Measurements from ENCODE around the gene PLA2G6. TPM values are rescaled to one million over a fixed set of nuclear protein-coding genes. Genes with fewer than 3 reads are reported as not detected.
A peak's percentile ranks its signal among the peaks of the same experiment; 100 is the strongest.

The PLA2G6 gene, protein sequence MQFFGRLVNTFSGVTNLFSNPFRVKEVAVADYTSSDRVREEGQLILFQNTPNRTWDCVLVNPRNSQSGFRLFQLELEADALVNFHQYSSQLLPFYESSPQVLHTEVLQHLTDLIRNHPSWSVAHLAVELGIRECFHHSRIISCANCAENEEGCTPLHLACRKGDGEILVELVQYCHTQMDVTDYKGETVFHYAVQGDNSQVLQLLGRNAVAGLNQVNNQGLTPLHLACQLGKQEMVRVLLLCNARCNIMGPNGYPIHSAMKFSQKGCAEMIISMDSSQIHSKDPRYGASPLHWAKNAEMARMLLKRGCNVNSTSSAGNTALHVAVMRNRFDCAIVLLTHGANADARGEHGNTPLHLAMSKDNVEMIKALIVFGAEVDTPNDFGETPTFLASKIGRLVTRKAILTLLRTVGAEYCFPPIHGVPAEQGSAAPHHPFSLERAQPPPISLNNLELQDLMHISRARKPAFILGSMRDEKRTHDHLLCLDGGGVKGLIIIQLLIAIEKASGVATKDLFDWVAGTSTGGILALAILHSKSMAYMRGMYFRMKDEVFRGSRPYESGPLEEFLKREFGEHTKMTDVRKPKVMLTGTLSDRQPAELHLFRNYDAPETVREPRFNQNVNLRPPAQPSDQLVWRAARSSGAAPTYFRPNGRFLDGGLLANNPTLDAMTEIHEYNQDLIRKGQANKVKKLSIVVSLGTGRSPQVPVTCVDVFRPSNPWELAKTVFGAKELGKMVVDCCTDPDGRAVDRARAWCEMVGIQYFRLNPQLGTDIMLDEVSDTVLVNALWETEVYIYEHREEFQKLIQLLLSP
- total RNA-seq, result 100 to 1,000 TPM in 1 of 2 experiments, 10 to 100 TPM in 1; 94.6 to 103 TPM

DNA sequence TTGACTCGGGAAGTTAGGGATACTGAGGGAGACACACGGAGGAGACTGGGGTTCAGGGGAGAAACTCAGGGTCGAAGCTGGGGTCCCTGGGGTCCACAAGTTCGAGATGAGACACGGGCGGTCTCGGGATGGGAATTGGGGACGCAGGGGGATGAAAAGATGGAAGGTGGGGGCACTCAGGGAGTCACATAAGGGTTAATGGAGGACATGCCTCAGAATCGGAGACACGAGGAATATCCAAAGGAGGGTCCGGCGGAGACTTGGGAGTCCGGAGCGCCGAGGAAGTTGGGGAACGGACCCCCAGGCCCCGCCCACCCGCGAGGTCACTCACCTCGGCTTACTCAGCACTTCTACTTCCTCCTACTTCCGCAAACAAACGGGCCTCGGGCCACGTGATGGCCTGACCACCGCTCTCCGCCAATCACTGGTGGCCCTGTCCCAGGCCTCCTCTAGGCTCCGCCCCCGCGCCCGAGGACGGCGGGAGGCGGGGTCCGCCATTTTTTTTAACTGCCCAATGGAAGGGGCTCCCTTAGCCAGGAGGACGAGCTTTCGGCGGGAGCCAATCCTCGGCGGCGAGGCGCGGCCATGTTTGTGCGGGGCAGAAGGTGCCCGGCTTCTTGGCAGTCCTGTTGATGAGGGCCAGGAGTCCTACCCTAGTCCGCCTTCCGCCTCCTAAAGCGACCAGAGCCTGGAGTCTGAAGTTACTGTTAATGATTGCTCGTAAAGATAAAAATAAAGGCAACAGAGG is at the start of gene PLA2G6:
Gene PLA2G6 (minus strand): TSS at position 378 of the 748 bp plus-strand sequence. CDS start 12,404 bp downstream, outside the sequence.
- peak within 1 kb of the TSS; percentile 91 for H3K27ac Mint-ChIP-seq
- POLR2A ChIA-PET, result interaction anchor here (0.6 to 5.0 kb wide), 8 partner anchors 9 to 284 kb away, joined by 3 to 78 read pairs (median 4); partner anchors contain the start of gene MAFF
- peaks cover 43% of the 10 kb centered on the region for H3K4me1 Mint-ChIP-seq
- H3K27me3 Mint-ChIP-seq, result peaks cover 5% of the 10 kb centered on the region
- H3K9me3 Mint-ChIP-seq, result no peaks in the 10 kb centered on the region
- peak within 1 kb of the TSS; percentile 95 for H3K4me3 Mint-ChIP-seq
- ATAC-seq (ENCODE audit: low read depth), result peak; percentile 91
- peak; percentile 99 for DNase-seq
- H3K36me3 Mint-ChIP-seq, result peaks cover 12% of the 10 kb centered on the region

DNA sequence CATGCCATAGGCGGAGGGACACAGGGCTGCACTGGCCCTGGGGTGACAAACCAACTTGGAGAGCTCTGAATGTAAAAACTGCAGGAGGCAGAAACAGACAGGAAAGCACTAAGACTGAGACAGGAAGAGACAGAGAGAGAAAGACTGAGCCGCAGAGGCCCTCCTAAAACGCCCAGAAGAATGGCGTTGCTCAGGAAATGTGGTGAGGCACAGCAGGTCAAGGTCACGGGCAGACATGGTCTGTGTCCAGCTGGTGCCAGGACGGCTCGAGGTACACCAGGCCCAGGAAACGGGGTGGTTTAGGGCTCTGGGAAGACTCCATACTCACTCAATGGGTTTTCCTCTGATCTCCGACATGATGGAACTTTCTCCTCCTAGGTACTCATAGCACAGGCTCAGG is 49.3 kb upstream of the PLA2G6 start:
- H3K9me3 Mint-ChIP-seq, result no peaks in the 10 kb centered on the region
- peaks cover 4% of the 10 kb centered on the region for H3K36me3 Mint-ChIP-seq
- DNase-seq (no peak), ATAC-seq (ENCODE audit: low read depth) (no peak)
- POLR2A ChIA-PET, result interaction anchor here (0.6 kb wide), 1 partner anchor 49 kb away, joined by 3 read pairs; the partner anchor contains the start of gene PLA2G6
- no peaks in the 10 kb centered on the region for H3K4me1 Mint-ChIP-seq
- no peak overlapping the region for H3K27ac Mint-ChIP-seq
- no peaks in the 10 kb centered on the region for H3K27me3 Mint-ChIP-seq
- H3K4me3 Mint-ChIP-seq, result no peak overlapping the region

DNA sequence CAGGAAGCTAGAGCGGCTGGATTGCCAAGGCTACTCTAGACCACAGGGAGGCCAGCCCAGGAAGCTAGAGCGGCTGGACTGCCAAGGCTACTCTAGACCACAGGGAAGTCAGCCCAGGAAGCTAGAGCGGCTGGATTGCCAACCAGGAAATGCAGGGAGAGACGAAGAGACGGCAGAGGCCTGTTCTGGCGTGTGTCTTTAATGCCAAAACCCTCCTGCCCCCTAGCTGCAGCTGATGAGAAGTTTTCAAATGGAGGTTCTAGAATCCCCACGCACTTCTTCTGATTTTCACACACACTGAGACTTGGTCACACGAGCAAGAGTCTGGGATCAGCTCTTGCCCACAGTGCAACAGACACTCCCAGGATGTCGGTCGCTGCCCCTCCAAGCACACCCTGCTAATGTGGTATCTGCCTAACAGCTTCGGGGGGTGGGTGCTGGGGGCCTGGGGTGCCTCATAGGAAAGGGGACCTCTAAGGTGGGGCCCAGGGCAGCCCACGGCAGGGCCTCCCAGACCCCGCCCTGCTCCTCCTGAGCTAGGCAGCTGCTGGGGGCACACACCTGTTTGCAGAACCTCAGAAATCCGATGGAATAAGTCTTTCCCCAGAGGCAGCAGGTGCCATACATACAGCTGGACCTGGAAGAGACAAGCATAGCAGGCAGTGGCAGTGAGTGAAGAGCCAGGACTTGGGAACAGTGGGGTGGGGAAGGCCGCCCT is 48.6 kb upstream of the PLA2G6 start:
- no peak overlapping the region for H3K4me3 Mint-ChIP-seq
- H3K27ac Mint-ChIP-seq, result no peak overlapping the region
- DNase-seq (peak; percentile 45), ATAC-seq (ENCODE audit: low read depth) (peak; percentile 69)
- H3K9me3 Mint-ChIP-seq, result no peaks in the 10 kb centered on the region
- H3K36me3 Mint-ChIP-seq, result peaks cover 4% of the 10 kb centered on the region
- POLR2A ChIA-PET, result interaction anchor here (0.6 kb wide), 1 partner anchor 48 kb away, joined by 3 read pairs; the partner anchor contains the start of gene PLA2G6
- H3K27me3 Mint-ChIP-seq, result no peaks in the 10 kb centered on the region
- no peaks in the 10 kb centered on the region for H3K4me1 Mint-ChIP-seq

DNA sequence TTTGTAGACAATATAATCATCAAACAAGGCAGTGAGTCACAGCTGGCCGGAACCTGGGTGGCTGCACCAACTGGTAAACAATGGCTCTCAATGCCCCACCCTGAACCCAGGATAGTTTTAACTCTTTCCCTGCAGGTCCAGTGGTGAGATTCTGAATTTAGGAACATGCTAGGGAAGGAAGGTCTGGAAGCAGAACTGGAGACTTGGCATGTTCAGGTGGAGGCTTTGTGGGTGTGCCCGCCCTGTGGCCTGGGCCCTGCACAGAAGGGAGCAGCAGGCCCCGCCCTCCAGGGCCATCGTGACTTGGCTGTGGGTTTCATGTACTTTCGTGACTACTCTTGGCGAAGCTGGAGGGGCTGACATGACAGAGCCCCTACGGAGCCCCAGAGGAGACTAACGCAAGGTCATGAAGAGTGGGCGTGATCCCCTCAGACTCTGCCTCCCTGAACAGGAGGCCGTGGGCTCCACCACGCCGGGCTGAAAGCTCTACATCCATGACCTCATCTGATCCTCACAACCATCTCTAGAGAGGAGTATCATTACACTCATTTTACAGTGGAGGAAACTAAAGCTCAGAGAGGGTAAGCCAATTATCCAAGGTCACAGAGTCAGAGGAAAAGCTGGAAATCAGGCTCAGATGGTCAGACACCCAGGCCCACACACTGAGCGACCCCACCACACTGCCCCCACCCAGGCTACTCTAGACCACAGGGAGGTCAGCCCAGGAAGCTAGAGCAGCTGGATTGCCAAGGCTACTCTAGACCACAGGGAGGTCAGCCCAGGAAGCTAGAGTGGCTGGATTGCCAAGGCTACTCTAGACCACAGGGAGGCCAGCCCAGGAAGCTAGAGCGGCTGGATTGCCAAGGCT is 47.5 kb upstream of the PLA2G6 start:
- no peak overlapping the region for H3K4me3 Mint-ChIP-seq
- no peaks in the 10 kb centered on the region for H3K27me3 Mint-ChIP-seq
- ATAC-seq (ENCODE audit: low read depth) (no peak), DNase-seq (no peak)
- H3K27ac Mint-ChIP-seq, result no peak overlapping the region
- peaks cover 2% of the 10 kb centered on the region for H3K36me3 Mint-ChIP-seq
- H3K4me1 Mint-ChIP-seq, result no peaks in the 10 kb centered on the region
- H3K9me3 Mint-ChIP-seq, result no peaks in the 10 kb centered on the region
- POLR2A ChIA-PET, result no interaction called here

DNA sequence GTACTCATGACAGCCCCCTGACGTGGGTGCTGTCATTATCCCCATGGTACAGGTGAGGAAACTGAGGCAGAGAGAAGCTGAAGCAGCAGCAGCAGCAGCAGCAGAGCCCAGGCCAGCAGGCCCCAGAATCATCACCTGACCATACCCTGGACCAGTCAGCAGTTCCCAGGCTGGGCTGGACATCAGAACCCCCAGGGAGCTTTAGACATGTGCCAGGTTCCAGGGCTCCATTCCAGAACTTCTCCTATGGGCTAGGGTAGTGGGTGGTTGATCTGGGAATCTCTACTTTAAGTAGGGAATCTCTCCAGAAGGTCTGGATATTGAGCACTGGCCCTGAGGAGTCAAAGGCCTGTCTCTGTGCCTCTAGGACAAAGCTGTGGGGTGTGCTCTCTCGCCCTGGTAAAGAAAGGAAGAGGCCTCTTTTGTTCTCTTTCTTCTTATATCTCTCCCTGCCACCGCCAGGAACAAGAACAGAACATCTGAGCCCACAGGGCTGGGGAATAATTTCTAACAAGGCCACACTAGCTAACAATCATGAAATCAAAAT is 46.8 kb upstream of the PLA2G6 start:
- Mint-ChIP-seq H3K36me3 (peaks cover 2% of the 10 kb centered on the region), H3K4me3 (no peak overlapping the region), H3K9me3 (no peaks in the 10 kb centered on the region), H3K27me3 (no peaks in the 10 kb centered on the region), H3K4me1 (no peaks in the 10 kb centered on the region), H3K27ac (no peak overlapping the region)
- no peak for DNase-seq
- POLR2A ChIA-PET, result no interaction called here
- no peak for ATAC-seq (ENCODE audit: low read depth)

DNA sequence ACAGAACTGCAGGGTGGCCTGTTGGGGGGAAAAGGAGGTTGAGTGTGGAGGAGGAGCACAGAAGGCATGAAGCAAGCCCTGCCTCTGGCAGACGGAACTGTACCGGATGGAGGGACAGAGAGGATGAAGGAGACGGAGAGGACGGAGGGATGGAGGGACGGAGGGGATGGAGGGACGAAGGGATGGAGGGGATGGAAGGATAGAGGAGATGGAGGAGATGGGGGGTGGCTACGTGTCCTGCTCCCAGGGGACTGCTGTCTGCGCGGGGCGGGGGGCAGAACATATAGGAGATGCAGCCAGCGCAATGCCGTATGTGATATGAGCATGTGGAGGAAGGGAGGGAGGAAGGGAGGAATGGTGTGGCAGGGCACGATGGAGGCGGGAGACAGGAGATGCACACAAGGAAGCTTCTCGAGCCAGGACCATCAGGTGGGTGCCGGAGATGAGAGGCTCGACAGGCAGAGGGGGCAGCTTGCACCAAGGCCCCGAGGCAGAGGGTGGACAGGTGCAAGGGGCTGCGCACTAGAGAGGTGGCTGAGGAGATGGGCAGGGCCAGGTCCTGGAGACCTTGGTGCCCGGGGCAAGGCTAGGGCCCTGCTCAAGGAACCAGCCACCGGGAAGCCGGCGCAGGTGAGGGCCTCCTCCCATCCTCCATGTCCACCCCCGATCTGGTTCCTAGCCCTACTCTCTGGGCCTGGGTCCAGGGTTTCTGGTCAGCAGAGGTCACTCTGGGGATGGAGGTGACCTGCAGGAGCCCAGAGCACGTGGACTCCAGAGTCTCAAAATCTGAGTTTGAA is 45.4 kb upstream of the PLA2G6 start:
- Mint-ChIP-seq H3K27me3 (no peaks in the 10 kb centered on the region), H3K36me3 (peaks cover 2% of the 10 kb centered on the region), H3K4me1 (no peaks in the 10 kb centered on the region), H3K4me3 (no peak overlapping the region), H3K27ac (no peak overlapping the region), H3K9me3 (no peaks in the 10 kb centered on the region)
- ATAC-seq (ENCODE audit: low read depth) (no peak), DNase-seq (no peak)
- POLR2A ChIA-PET, result no interaction called here

DNA sequence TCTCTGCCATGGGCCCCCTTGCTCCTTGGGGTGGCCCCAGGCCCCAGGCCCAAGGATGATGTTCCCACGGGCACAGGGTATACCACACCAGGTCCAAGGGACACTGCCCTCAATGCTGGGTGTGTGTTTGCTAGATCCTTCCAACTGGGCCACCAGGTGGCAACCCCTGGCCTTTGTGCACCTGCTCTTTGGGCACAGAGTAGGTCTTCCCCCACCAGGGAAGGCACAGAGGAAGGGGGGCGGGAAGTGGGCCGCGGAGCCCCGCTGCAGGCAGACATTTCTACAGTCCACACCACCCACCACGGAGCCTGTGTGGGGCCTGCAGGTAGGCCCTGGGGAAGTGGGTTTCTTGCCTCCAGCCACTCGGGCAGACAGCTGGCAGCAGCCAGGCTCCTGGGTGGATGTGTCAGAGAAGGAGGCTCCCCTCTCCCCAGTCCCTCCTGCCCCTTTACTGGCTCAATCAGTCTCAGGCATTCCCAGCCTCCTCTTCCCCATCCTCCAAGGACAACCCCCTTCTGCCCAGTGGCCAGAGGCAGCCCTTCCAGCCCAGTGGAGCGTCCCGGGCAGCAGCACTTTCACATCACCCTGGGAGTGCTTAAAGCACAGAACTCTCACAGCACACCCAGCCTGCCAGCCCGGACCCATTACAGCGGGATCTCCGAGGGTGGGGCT is 41.8 kb upstream of the PLA2G6 start:
- no peaks in the 10 kb centered on the region for H3K27me3 Mint-ChIP-seq
- ATAC-seq (ENCODE audit: low read depth) (no peak), DNase-seq (no peak)
- peaks cover 3% of the 10 kb centered on the region for H3K4me1 Mint-ChIP-seq
- H3K9me3 Mint-ChIP-seq, result no peaks in the 10 kb centered on the region
- no peak overlapping the region for H3K27ac Mint-ChIP-seq
- POLR2A ChIA-PET, result no interaction called here
- H3K4me3 Mint-ChIP-seq, result no peak overlapping the region
- H3K36me3 Mint-ChIP-seq, result peaks cover 3% of the 10 kb centered on the region

DNA sequence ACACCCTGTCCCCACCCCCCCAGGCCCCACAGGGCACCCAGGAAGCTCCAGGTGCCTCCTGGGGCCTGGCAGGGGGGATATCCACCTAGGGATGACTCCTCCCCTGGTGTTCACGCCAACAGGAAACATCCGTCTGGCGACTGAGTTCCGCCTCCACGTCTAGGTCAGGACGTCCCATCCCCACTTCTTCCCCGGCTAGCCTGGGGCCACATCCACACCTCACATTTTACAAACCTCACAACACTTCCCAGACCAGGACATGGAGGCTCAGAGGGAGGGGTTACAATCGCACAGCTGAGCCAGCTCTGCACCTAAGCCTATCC is 41.1 kb upstream of the PLA2G6 start:
- H3K4me1 Mint-ChIP-seq, result peaks cover 7% of the 10 kb centered on the region
- DNase-seq (no peak), ATAC-seq (ENCODE audit: low read depth) (no peak)
- no peaks in the 10 kb centered on the region for H3K27me3 Mint-ChIP-seq
- no peak overlapping the region for H3K27ac Mint-ChIP-seq
- POLR2A ChIA-PET, result no interaction called here
- no peaks in the 10 kb centered on the region for H3K9me3 Mint-ChIP-seq
- H3K36me3 Mint-ChIP-seq, result peaks cover 3% of the 10 kb centered on the region
- no peak overlapping the region for H3K4me3 Mint-ChIP-seq

DNA sequence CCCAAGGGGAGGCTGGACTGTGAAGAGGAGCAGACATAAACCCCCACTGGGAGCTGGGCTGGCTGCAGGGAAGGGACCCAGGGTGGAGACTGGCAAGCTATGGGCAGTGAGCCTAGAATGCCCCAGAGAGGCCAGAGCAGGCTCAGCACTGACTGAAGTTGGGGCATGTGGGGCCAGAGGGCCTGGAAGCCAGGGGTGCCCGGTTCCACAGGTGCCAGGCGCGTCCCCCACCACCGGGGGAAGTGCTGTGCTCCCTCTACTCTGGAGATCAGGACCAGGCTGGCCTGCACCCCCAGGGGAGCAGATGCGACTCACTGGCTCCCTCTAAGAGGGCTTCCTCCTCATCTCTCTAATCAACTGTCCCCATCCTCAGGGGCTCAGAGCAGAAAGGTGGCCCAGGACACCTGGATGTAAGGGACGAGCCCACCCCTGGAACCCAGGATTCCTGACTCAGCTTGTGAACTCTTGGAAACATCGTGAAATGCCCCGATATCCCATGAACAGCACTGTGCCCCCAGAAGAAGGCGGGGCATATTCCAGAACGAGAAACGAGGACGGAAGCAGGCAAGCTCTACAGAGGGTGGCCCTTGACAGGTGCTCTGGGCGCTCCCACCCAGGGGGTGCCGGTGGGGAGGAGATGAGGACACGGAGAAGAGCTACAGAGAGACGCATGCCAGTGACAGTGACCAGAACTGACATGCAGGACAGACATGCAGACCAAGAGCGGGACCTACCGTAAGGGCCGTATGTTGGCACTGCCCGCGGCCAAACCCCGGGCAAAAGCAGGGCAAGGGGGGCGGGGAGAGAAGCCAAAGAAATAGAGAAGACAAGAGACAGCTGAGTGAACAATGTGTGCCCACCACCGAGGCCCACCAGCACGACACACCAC is 40.5 kb upstream of the PLA2G6 start:
- Mint-ChIP-seq H3K4me3 (no peak overlapping the region), H3K36me3 (peaks cover 3% of the 10 kb centered on the region), H3K27ac (no peak overlapping the region), H3K27me3 (no peaks in the 10 kb centered on the region), H3K4me1 (peaks cover 7% of the 10 kb centered on the region), H3K9me3 (no peaks in the 10 kb centered on the region)
- POLR2A ChIA-PET, result no interaction called here
- DNase-seq (no peak), ATAC-seq (ENCODE audit: low read depth) (no peak)

DNA sequence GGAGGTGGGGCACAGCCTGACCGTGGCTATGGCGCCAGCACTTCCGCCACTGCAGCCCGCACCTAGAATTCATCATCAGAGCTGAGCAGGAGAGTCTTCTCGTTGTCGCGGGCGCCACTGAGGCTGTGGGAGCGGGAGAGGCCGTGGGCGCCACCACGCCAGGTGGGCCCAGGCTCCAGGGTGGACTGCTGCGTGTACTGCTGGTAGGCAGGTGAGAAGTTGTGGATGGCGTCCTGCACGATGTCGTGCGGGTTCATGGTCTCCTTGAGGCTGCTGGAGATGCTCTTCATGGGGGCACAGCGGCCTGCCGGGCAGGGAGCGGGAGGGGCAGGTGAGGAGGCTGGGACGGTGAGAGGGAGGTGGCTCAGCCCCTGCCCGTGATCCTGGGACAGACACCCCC is 39.8 kb upstream of the PLA2G6 start:
- ATAC-seq (ENCODE audit: low read depth) (no peak), DNase-seq (no peak)
- Mint-ChIP-seq H3K36me3 (peaks cover 6% of the 10 kb centered on the region), H3K4me1 (peaks cover 7% of the 10 kb centered on the region), H3K9me3 (no peaks in the 10 kb centered on the region), H3K4me3 (no peak overlapping the region), H3K27me3 (no peaks in the 10 kb centered on the region), H3K27ac (no peak overlapping the region)
- POLR2A ChIA-PET, result no interaction called here

Measured in activated naive CD8-positive, alpha-beta T cell treated with anti-CD3 and anti-CD28 coated beads, Interleukin-2, amount 10 ng/mL, durations not matched to agents 7 days and 5 days (primary cell).